PC-3 (cell line): ENCODE measurements around the gene PDE11A. TPM values are rescaled to one million over a fixed set of nuclear protein-coding genes. Genes with fewer than 3 reads are reported as not detected.

Experiments used
- ATAC-seq: fragments of 200-7000 bp; cut with Tn5 transposase; 2 replicates; pipeline ENCODE4 v1.9.1; 2020; ENCODE audit warnings: mild to moderate bottlenecking, moderate library complexity
- BruUV-seq: library from RNA; stranded (reverse); fragments of 400-500 nt; replicated peaks from 2 replicates; lab custom pipeline; 2021; lab: Mats Ljungman, UMichigan
- CTCF ChIA-PET: fragments of 300-600 bp; sonication (Branson Sonifier 250); formaldehyde crosslinking; loops from one replicate; lab custom pipeline; 2022; ENCODE audit warnings: antibody characterized with exemption; lab: Charles Lee
- POLR2A ChIA-PET: fragments of 300-600 bp; sonication (Branson Sonifier 250); formaldehyde crosslinking; loops from one replicate; lab custom pipeline; 2022; ENCODE audit warnings: antibody characterized with exemption; ENCODE audit not compliant: unreplicated experiment; lab: Charles Lee
- DNase-seq: peaks from one replicate; pipeline ENCODE4 v3.0.0-alpha.2; 2015
- H2AFZ ChIP-seq: fragments of 300-600 bp; sonication (generic); 2 replicates; pipeline ENCODE4 v1.6.0; 2016; ENCODE audit warnings: antibody characterized with exemption, low read length
- H3F3A ChIP-seq: fragments of 300-600 bp; sonication (generic); one replicate; pipeline ENCODE4 v1.6.0; 2017; ENCODE audit warnings: antibody characterized with exemption, low read length, control low read depth, mild to moderate bottlenecking; ENCODE audit not compliant: unreplicated experiment
- H3K27ac ChIP-seq: fragments of 300-600 bp; sonication (generic); 2 replicates; pipeline ENCODE4 v1.5.1; 2016; ENCODE audit warnings: mild to moderate bottlenecking, low read length
- H3K27me3 ChIP-seq: fragments of 300-600 bp; sonication (generic); 2 replicates; pipeline ENCODE4 v1.6.1; 2016; ENCODE audit warnings: low read length, mixed read lengths
- H3K36me3 ChIP-seq: fragments of 300-600 bp; sonication (generic); 2 replicates; pipeline ENCODE4 v1.6.1; 2016; ENCODE audit warnings: low read depth, mixed run types, low read length, mixed read lengths
- H3K4me1 ChIP-seq: fragments of 300-600 bp; sonication (generic); 2 replicates; pipeline ENCODE4 v1.5.1; 2016; ENCODE audit warnings: low read length; ENCODE audit not compliant: insufficient read depth
- H3K4me2 ChIP-seq: fragments of 300-600 bp; sonication (generic); 2 replicates; pipeline ENCODE4 v1.6.0; 2016; ENCODE audit warnings: low read length
- H3K4me3 ChIP-seq: fragments of 300-600 bp; sonication (generic); 2 replicates; pipeline ENCODE4 v1.5.1; 2016; ENCODE audit warnings: mild to moderate bottlenecking, low read length, mixed read lengths
- H3K79me2 ChIP-seq: fragments of 300-600 bp; sonication (generic); 2 replicates; pipeline ENCODE4 v1.6.1; 2017; ENCODE audit warnings: low read length, mixed read lengths
- H3K9ac ChIP-seq: fragments of 300-600 bp; sonication (generic); 2 replicates; pipeline ENCODE4 v1.6.0; 2016; ENCODE audit warnings: mild to moderate bottlenecking, low read length
- H3K9me2 ChIP-seq: fragments of 300-600 bp; sonication (generic); replicated peaks from 2 replicates; pipeline ENCODE4 v1.6.1; 2016; ENCODE audit warnings: mixed run types, low read length, mixed read lengths
- H3K9me3 ChIP-seq: fragments of 300-600 bp; sonication (generic); 2 replicates; pipeline ENCODE4 v1.6.1; 2016; ENCODE audit warnings: low read length, mixed read lengths
- H4K20me1 ChIP-seq: fragments of 300-600 bp; sonication (generic); 2 replicates; pipeline ENCODE4 v1.6.1; 2016; ENCODE audit warnings: low read length, mixed read lengths
- CTCF ChIP-seq: fragments of 300-600 bp; sonication (generic); conservative IDR thresholded peaks from 2 replicates; pipeline ENCODE4 v1.5.1; 2017; ENCODE audit warnings: antibody characterized with exemption, low read depth, mild to moderate bottlenecking, low read length
- EZH2 ChIP-seq: fragments of 300-600 bp; sonication (generic); IDR thresholded peaks from one replicate; pipeline ENCODE4 v1.6.1; 2017; ENCODE audit warnings: antibody characterized with exemption, mild to moderate bottlenecking, low read length; ENCODE audit not compliant: unreplicated experiment
- EZH2phosphoT487 ChIP-seq: fragments of 300-600 bp; sonication (generic); IDR thresholded peaks from 2 replicates; pipeline ENCODE4 v1.6.1; 2018; ENCODE audit warnings: mild to moderate bottlenecking, antibody characterized with exemption, low read length, borderline replicate concordance
- intact Hi-C: fragments of 100-400 bp; cut with micrococcal nuclease; formaldehyde crosslinking; loops from 2 replicates; pipeline ENCODE4 v1.9.0; 2023
- total RNA-seq: library from RNA; depleted of rRNA; stranded (reverse); fragments of >200 nt; gene quantifications from 2 replicates; pipeline ENCODE4 v1.2.3, GENCODE V29; 2014

Gene PDE11A
- total RNA-seq, 1 experiment from 2014 or later = 0.15 TPM

- intact Hi-C loops = no loop called here
- H3K36me3 ChIP-seq = peaks cover 3% of the 10 kb centered on the region; the same call in 1 of the 2 replicates
- peaks cover 9% of the 10 kb centered on the region for H3K4me1 ChIP-seq
- peaks cover 17% of the 10 kb centered on the region for H3K79me2 ChIP-seq
- no peak overlapping the region for H3K4me3 ChIP-seq
- no peaks in the 10 kb centered on the region for H3K27me3 ChIP-seq
- ATAC-seq = no peak
- ChIA-PET CTCF (no interaction called here), POLR2A (no interaction called here)
- H3F3A ChIP-seq = no peaks in the 10 kb centered on the region
- H2AFZ ChIP-seq = no peak overlapping the region
- no peaks in the 10 kb centered on the region for H4K20me1 ChIP-seq
- H3K27ac ChIP-seq = no peak overlapping the region
- BruUV-seq = no TSS peak
- no peak overlapping the region for H3K4me2 ChIP-seq
- DNase-seq = no peak
- TF ChIP-seq EZH2 (no peak), EZH2phosphoT487 (no peak), CTCF (no peak)
- no peaks in the 10 kb centered on the region for H3K9me3 ChIP-seq
- no peak overlapping the region for H3K9ac ChIP-seq
- no peaks in the 10 kb centered on the region for H3K9me2 ChIP-seq
Measured at GRCh38 chr2:178117725-178118124, 45.1 kb upstream of the PDE11A start.

- Histone ChIP-seq H3K4me1 (peaks cover 9% of the 10 kb centered on the region), H3K79me2 (peaks cover 18% of the 10 kb centered on the region), H2AFZ (no peak overlapping the region), H3F3A (no peaks in the 10 kb centered on the region), H3K9ac (no peak overlapping the region), H4K20me1 (no peaks in the 10 kb centered on the region), H3K9me3 (no peaks in the 10 kb centered on the region), H3K27ac (no peak overlapping the region), H3K4me3 (no peak overlapping the region), H3K36me3 (no peaks in the 10 kb centered on the region), H3K27me3 (no peaks in the 10 kb centered on the region), H3K4me2 (no peak overlapping the region), H3K9me2 (no peaks in the 10 kb centered on the region)
- ChIA-PET POLR2A (interaction anchor here (0.7 kb wide), 1 partner anchor 76 kb away, joined by 4 read pairs; no protein-coding TSS in a partner anchor), CTCF (interaction anchor here (0.6 kb wide), 1 partner anchor 300 kb away, joined by 3 read pairs; no protein-coding TSS in a partner anchor)
- intact Hi-C loops = no loop called here
- no peak for ATAC-seq
- BruUV-seq = no TSS peak
- TF ChIP-seq EZH2phosphoT487 (no peak), EZH2 (no peak)
- no peak for DNase-seq
Measured at GRCh38 chr2:178115271-178115670, 42.7 kb upstream of the PDE11A start.

GRCh38 chr2:178114462-178114861, 41.9 kb upstream of the PDE11A start:
- CTCF ChIA-PET = no interaction called here
- TF ChIP-seq CTCF (no peak), EZH2phosphoT487 (no peak), EZH2 (no peak)

More at GRCh38 chr2:178114462-178114861, 41.9 kb upstream of the PDE11A start:
- POLR2A ChIA-PET = no interaction called here
- H3K4me3 ChIP-seq = no peak overlapping the region
- no peaks in the 10 kb centered on the region for H3K36me3 ChIP-seq
- peaks cover 9% of the 10 kb centered on the region for H3K4me1 ChIP-seq
- H3K9ac ChIP-seq = no peak overlapping the region
- no peaks in the 10 kb centered on the region for H3F3A ChIP-seq
- intact Hi-C loops = no loop called here
- BruUV-seq = no TSS peak
- H3K9me3 ChIP-seq = no peaks in the 10 kb centered on the region
- H3K27me3 ChIP-seq = no peaks in the 10 kb centered on the region
- no peak for DNase-seq
- H3K4me2 ChIP-seq = no peak overlapping the region
- no peak overlapping the region for H3K27ac ChIP-seq
- H2AFZ ChIP-seq = no peak overlapping the region
- H4K20me1 ChIP-seq = no peaks in the 10 kb centered on the region
- no peak for ATAC-seq
- no peaks in the 10 kb centered on the region for H3K9me2 ChIP-seq
- H3K79me2 ChIP-seq = peaks cover 18% of the 10 kb centered on the region
